ENCODE measurements around the gene BLOC1S3. TPM values are rescaled to one million over a fixed set of nuclear protein-coding genes. Genes with fewer than 3 reads are reported as not detected.
A peak's percentile ranks its signal among the peaks of the same experiment; 100 is the strongest.

The BLOC1S3 gene
- total RNA-seq, 2 experiments from 2014 or later = 8.1 to 13.8 TPM

DNA sequence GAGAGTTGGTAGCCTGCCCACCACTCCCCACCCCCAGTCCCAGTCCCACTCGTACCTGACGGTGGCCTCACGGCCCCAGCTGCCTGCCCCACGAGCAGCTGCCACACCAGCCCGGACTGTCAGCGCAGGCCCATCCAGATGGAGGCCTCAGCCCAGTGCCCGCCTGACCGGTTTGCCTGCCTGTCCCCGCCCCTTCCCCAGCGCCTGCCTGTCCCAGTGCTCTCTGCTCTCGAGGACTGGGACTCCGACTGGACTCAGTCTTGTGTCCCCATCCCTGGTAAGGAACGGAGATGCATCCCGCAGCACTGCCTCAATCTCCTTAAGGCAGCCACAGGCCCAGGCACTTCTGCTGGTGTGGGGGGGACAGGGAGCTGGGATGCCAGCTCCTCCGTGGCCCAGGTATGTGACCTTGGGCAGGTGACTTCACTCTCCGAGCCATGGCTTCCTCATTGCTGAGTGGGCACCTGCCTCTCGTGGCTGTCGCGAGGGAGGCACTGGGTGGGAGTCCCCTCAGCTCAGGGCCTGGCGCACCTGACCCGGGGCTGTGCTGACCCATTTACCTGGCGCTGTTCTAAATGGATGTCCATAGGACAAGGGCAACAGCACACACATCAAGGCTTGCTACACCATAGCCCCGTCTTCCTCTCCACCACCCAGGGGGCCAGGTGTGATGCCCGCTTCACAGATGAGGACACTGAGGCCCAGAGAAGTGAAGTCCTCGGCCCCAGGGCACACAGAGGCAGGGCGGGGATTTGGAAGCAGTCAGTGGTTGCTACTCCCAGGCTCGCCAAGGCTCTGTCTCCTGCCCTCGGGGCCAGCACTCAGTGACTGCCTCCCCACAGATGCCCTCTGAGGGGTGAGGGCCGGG lies 17.5 kb upstream of the BLOC1S3 start, which contains the start of gene NKPD1:
Gene NKPD1 (minus strand): TSS at position 113 of the 868 bp plus-strand sequence. CDS start 832 bp downstream, outside the sequence.
- no peak within 1 kb of the TSS for H3K4me2 ChIP-seq (ENCODE audit: low read length)
- H3K27ac ChIP-seq (ENCODE audit: low read depth, low read length, poor library complexity, severe bottlenecking) = no peak within 1 kb of the TSS
- peaks cover 16% of the 10 kb centered on the region for H3K4me1 ChIP-seq (ENCODE audit: insufficient read depth, low read length, poor library complexity, severe bottlenecking)
- no peaks in the 10 kb centered on the region for H3K9me3 ChIP-seq (ENCODE audit: low read length)
- no peaks in the 10 kb centered on the region for H3K36me3 ChIP-seq (ENCODE audit: insufficient read depth, low read length)
- no peaks in the 10 kb centered on the region for H3K9me2 ChIP-seq (ENCODE audit: insufficient read depth, low read length)
- TF ChIP-seq, protein P1, sequence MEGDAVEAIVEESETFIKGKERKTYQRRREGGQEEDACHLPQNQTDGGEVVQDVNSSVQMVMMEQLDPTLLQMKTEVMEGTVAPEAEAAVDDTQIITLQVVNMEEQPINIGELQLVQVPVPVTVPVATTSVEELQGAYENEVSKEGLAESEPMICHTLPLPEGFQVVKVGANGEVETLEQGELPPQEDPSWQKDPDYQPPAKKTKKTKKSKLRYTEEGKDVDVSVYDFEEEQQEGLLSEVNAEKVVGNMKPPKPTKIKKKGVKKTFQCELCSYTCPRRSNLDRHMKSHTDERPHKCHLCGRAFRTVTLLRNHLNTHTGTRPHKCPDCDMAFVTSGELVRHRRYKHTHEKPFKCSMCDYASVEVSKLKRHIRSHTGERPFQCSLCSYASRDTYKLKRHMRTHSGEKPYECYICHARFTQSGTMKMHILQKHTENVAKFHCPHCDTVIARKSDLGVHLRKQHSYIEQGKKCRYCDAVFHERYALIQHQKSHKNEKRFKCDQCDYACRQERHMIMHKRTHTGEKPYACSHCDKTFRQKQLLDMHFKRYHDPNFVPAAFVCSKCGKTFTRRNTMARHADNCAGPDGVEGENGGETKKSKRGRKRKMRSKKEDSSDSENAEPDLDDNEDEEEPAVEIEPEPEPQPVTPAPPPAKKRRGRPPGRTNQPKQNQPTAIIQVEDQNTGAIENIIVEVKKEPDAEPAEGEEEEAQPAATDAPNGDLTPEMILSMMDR (conservative IDR thresholded peaks at IDR 0.05; ENCODE audit: low read length) = no peak
- no peak for TF ChIP-seq EZH2phosphoT487 (IDR thresholded peaks at IDR 0.05; ENCODE audit: borderline replicate concordance, low read depth, low read length)
- H3K79me2 ChIP-seq (ENCODE audit: insufficient read depth, low read depth, low read length) = no peaks in the 10 kb centered on the region
- ChIA-PET POLR2A (no interaction called here), CTCF (ENCODE audit: unreplicated experiment) (interaction anchor here (0.6 kb wide), 1 partner anchor 16 kb away, joined by 3 read pairs; no protein-coding TSS in a partner anchor)
- DNase-seq (ENCODE audit: low spot score) = no peak
- no peak within 1 kb of the TSS for H2AFZ ChIP-seq (ENCODE audit: low read length)
- intact Hi-C loops (cut with micrococcal nuclease; ENCODE audit: unreplicated experiment) = no loop called here
- no peak within 1 kb of the TSS for H3K4me3 ChIP-seq (ENCODE audit: low read depth, low read length, poor library complexity, severe bottlenecking)
- no peaks in the 10 kb centered on the region for H4K20me1 ChIP-seq (ENCODE audit: insufficient read depth, low read length)
- BruUV-seq (replicated peaks) = no TSS peak

DNA sequence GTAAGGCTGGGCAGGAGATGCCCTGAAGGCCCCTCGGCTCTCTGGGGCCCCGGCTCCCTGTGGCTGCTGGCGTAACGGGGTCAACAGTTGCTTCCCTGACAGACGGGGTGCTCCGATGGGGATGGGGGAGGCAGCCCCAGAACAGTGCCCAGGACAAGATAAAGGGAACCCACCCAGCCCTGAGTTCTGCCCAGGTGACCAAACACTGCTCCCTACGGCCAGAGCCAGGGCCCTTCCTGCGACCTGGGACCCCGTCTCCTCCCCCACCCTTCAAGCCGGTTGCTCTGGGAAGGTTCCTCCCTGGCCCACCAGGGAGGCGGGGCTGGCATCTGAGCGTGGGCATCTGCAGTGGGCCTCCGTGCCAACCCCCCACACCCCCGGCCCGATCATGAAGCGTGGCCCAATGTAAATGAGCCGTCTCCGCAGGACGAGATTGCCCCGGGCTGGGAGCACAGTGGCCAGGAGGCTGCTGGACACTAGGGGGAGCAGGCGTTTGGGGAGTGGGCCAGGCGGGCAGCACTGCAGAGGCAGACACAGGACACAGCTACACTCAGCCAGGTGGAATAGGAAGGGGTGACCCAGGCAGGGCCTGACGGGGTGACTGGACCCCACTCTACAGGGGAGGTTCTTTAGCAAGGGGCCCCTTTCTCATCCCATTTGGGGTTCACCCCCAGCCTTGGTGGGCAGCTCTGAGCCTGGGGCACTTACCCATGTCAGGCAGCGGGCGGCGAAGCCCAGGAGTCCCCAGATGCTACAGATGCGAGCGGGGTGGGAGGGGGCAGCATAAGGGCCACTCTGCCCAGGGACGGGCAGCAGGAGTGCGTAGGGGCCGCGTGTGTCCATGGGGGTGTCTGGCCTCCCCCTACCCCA lies 16.6 kb upstream of the BLOC1S3 start:
- no TSS peak for BruUV-seq (replicated peaks)
- H3K4me1 ChIP-seq (ENCODE audit: insufficient read depth, low read length, poor library complexity, severe bottlenecking) = peaks cover 16% of the 10 kb centered on the region

More for the DNA sequence above, 16.6 kb upstream of the BLOC1S3 start:
- Histone ChIP-seq H3K79me2 (ENCODE audit: insufficient read depth, low read depth, low read length) (no peaks in the 10 kb centered on the region), H3K36me3 (ENCODE audit: insufficient read depth, low read length) (no peaks in the 10 kb centered on the region), H3K4me2 (ENCODE audit: low read length) (no peak overlapping the region), H3K27ac (ENCODE audit: low read depth, low read length, poor library complexity, severe bottlenecking) (no peak overlapping the region), H2AFZ (ENCODE audit: low read length) (no peak overlapping the region), H3K9me2 (ENCODE audit: insufficient read depth, low read length) (no peaks in the 10 kb centered on the region), H3K9me3 (ENCODE audit: low read length) (no peaks in the 10 kb centered on the region), H4K20me1 (ENCODE audit: insufficient read depth, low read length) (no peaks in the 10 kb centered on the region), H3K4me3 (ENCODE audit: low read depth, low read length, poor library complexity, severe bottlenecking) (no peak overlapping the region)
- no peak for DNase-seq (ENCODE audit: low spot score)
- CTCF ChIA-PET (ENCODE audit: unreplicated experiment) = no interaction called here
- intact Hi-C loops (cut with micrococcal nuclease; ENCODE audit: unreplicated experiment) = no loop called here
- POLR2A ChIA-PET = no interaction called here
- no peak for TF ChIP-seq EZH2phosphoT487 (IDR thresholded peaks at IDR 0.05; ENCODE audit: borderline replicate concordance, low read depth, low read length)
- TF ChIP-seq, protein P1 (conservative IDR thresholded peaks at IDR 0.05; ENCODE audit: low read length) = peak; percentile 30; the same call in 1 of the 2 replicates

Data from OCI-LY7 (cell line).